Omental fat pad (tissue), 4 donors: ENCODE measurements around the gene GBP4. TPM values are rescaled to one million over a fixed set of nuclear protein-coding genes. Genes with fewer than 3 reads are reported as not detected.

Source experiments
- ATAC-seq: fragments of 150-250 bp; one replicate; pipeline ENCODE4 v1.9.1; 2016; ENCODE audit warnings: mild to moderate bottlenecking, moderate library complexity; ENCODE audit not compliant: low FRiP score
- DNase-seq: peaks from one replicate; pipeline ENCODE4 v3.0.0-alpha.2; 2019; ENCODE audit warnings: low spot score
- total RNA-seq, 4 donors: library from RNA; depleted of rRNA; stranded (reverse); fragments of >200 nt; gene quantifications; one replicate each; pipeline ENCODE4 v1.1.0, GENCODE V29; 2016
- TF ChIP-seq, protein P1 (sequence below), 3 donors: fragments of 450-650 bp; IDR thresholded peaks; one replicate each; pipeline ENCODE4 v1.5.1; 2016 to 2017; ENCODE audit warnings: antibody characterized with exemption in 3 of 3, mild to moderate bottlenecking in 3 of 3, moderate library complexity in 2 of 3

GBP4 gene
- total RNA-seq, 4 donors from 2014 or later, result 4.1 to 95.2 (median 7.5) TPM

DNA sequence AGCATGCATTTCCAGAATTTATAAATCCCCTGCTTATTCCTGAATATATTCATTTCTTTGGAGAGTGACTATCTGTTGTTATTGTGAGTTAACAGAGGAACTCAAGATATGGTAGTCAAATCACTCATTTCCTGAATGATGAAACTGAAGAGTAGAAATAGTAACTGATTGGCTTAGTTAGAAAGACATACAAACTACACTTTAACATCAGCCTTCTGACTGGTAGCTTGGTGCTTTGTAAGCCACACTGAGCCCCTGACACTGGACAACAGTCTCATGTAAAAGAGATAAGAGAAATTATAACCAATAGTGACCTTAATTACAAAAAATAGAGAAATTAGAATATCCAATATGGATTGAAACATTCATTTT, 27.7 kb downstream of the GBP4 start:
- DNase-seq, result no peak
- ATAC-seq, result no peak
- TF ChIP-seq, protein P1, sequence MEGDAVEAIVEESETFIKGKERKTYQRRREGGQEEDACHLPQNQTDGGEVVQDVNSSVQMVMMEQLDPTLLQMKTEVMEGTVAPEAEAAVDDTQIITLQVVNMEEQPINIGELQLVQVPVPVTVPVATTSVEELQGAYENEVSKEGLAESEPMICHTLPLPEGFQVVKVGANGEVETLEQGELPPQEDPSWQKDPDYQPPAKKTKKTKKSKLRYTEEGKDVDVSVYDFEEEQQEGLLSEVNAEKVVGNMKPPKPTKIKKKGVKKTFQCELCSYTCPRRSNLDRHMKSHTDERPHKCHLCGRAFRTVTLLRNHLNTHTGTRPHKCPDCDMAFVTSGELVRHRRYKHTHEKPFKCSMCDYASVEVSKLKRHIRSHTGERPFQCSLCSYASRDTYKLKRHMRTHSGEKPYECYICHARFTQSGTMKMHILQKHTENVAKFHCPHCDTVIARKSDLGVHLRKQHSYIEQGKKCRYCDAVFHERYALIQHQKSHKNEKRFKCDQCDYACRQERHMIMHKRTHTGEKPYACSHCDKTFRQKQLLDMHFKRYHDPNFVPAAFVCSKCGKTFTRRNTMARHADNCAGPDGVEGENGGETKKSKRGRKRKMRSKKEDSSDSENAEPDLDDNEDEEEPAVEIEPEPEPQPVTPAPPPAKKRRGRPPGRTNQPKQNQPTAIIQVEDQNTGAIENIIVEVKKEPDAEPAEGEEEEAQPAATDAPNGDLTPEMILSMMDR (IDR thresholded peaks at IDR 0.05), result no peak

DNA sequence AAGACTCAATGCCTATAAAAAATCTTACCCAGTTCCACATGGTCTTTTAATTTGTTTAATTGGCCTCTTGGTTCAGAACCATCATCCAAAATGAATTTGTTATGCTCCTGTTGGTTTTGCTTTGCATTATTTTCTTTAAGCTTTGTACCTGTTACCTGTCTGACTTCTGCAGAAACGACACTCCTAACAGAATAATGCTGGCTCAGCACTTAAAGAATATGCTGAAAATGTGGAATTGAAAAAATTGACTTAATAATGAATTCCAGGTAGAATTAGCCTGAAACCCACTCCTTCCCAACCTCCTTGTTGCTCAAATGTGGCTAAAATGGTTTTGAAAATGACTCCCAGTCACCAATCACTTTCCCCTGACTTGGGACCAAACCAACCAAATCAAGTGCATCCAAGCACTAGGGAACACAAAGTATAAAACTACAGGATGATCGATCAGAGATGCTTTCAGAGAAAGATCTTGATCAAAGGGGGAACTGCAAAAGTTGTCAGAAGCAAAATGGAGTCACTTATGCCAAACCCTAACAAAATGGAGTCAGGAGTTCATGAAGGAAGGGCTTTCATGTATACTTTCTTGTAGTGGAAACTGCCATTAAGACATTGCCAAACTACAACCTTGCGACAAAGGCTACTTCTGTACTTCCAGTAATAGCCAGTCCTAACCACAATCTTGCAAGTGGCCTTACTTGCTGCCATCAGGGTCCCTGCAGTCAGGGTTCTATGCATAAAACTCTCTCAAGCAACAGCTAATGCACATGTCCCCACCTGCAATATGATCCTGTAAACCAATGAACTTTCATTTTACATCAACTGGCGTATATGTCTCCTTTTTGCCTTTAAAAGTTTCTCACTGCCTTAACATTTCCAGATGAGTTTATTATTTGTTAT, 28.3 kb downstream of the GBP4 start:
- TF ChIP-seq, protein P1 (IDR thresholded peaks at IDR 0.05), result no peak
- ATAC-seq (no peak), DNase-seq (no peak)

DNA sequence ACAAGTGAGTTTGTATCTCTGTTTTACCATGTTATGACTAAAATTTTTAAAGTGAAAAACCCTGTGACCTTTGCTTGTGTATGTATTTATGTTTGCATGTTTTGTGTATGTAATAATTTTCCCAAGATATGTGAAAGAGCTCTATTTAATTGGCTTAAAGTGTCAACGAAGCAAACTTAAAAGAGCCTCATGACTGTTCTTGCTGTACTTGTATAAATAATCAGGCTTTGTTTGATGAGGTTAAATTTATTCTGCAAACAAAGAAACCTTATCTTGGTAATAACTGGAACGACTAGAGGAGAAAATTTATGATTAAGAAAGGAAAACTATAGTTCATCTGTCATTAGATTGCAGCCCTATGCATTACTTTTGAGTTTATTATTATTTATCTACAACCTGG, 29.6 kb downstream of the GBP4 start:
- ATAC-seq, result no peak

DNA sequence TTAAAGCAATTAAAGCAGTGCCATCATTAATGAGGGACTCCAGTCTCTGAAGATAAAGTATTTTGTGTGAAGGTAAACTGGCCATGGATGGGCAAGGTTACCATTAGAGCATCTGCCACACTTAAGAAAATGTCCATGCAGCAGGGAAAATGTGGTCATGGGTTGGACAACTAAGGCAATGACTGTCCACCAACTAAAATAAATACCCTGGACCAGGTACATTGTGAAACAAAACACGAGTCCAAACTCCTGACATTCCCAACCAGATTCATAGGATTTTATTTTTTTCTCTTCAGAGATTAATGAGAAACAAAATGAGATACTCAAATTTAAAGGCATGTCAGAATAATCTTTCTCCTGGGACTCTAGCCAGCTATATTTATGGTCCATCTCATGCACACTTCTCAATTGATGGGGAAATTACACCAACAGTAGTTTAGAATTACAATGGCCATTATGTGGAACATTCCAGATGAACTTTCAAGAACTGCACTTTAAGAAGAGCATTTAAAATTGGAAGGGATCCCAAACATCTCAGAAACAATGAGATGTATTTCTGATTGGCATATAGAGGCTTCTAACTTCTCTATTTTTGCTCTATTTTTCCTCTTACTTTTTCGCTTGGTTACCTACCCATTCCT, 31.0 kb downstream of the GBP4 start:
- no peak for DNase-seq
- TF ChIP-seq, protein P1 (IDR thresholded peaks at IDR 0.05), result no peak
- ATAC-seq, result no peak

More for the DNA sequence above, 29.6 kb downstream of the GBP4 start:
- DNase-seq, result no peak
- TF ChIP-seq, protein P1 (IDR thresholded peaks at IDR 0.05), result no peak

DNA sequence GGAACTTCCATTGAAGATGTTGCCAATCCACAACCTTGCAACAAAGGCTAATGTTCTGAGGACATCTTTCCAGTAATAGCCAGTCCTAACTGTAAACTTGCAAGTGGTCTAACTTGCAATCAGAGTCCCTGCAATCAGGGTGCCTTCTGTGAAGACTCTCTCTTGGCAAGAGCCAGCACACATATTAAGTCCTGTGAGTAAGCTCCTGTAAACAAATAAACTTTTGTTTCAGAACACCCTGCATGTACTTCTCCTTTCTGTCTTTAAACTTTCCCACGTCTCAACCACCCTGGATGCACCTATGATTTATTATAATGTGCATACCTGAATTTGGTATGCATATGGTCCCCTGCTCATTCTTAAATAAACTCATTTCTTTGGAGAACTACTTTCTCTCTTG, 32.0 kb downstream of the GBP4 start:
- TF ChIP-seq, protein P1 (IDR thresholded peaks at IDR 0.05), result no peak
- no peak for ATAC-seq
- DNase-seq, result no peak

DNA sequence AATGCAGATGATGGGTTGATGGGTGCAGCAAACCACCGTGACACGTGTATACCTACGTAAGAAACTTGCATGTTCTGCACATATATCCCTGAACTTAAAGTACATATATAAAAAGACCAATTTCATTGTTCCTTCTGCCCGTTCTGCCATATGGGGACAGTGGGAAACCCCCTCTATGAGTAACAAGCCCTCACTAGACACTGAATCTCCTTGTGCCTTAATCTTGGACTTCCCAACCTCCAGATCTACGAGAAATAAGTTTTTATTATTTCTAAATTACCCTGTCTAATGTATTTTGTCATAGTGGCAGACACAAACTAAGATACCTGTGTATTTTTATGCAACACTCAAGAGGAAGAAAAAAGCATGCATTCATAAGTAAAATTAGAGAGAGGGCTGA, 32.9 kb downstream of the GBP4 start:
- no peak for DNase-seq
- TF ChIP-seq, protein P1 (IDR thresholded peaks at IDR 0.05), result no peak
- ATAC-seq, result no peak
